D721Med (cell line): ENCODE measurements around the gene FOXJ2.
A peak's percentile ranks its signal among the peaks of the same experiment; 100 is the strongest.
"Not testable (repeated sequence)": the region's sequence is repeated elsewhere in the genome, so short reads cannot be mapped to it uniquely, and the experiment has no call there.

Experiments used
- DNase-seq: peaks from one replicate; pipeline ENCODE4 v3.0.0; 2011; ENCODE audit warnings: low spot score; ENCODE audit not compliant: insufficient read length
- FAIRE-seq: peaks from 2 replicates; lab custom pipeline; 2011; peaks lifted over from hg19 to GRCh38; lab: Jason Lieb, UNC
- TF ChIP-seq, protein P1 (sequence below): IDR thresholded peaks from 2 replicates; pipeline ENCODE4 v1.5.1; 2012; ENCODE audit warnings: mild to moderate bottlenecking, control low read depth; ENCODE audit not compliant: insufficient read depth; ENCODE audit errors: missing control alignments

FOXJ2 gene

DNA sequence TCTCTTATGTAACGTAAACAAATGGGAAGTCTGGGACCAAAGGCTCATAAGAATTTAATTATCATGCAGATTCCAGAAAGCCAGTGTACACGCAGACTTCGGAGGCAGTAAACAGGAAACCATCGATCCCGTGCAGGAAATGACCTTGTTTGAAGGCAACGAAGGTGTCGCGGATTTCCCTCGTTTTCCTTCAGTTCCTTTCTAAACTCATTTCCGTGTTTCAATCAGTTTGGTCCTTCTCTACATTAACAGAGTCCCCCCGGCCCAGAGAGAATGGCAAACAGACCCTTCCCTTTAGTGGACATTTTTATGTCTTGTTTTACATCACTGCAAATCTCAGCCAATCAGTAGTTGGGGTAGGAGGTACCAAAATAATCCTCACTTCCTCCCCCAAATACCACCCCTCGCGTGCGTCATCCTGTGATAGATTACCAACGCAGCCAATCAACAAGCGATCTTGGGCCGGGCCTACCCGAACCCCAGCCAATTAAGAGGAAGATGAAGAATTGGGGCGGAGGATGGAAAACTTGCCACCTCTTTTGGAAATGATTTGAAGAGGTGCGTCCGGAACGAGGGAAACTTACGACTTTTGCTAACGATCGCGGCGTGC, 6.1 kb upstream of the FOXJ2 start:
- FAIRE-seq (peak; percentile 81), DNase-seq (peak; percentile 57)
- TF ChIP-seq, protein P1, sequence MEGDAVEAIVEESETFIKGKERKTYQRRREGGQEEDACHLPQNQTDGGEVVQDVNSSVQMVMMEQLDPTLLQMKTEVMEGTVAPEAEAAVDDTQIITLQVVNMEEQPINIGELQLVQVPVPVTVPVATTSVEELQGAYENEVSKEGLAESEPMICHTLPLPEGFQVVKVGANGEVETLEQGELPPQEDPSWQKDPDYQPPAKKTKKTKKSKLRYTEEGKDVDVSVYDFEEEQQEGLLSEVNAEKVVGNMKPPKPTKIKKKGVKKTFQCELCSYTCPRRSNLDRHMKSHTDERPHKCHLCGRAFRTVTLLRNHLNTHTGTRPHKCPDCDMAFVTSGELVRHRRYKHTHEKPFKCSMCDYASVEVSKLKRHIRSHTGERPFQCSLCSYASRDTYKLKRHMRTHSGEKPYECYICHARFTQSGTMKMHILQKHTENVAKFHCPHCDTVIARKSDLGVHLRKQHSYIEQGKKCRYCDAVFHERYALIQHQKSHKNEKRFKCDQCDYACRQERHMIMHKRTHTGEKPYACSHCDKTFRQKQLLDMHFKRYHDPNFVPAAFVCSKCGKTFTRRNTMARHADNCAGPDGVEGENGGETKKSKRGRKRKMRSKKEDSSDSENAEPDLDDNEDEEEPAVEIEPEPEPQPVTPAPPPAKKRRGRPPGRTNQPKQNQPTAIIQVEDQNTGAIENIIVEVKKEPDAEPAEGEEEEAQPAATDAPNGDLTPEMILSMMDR: no peak

- DNase-seq (no peak), FAIRE-seq (no peak)
- TF ChIP-seq, protein P1: no peak
Observed at GRCh38 chr12:8027856-8028255, 4.7 kb upstream of the FOXJ2 start.

GRCh38 chr12:8028267-8028666, 4.2 kb upstream of the FOXJ2 start:
- FAIRE-seq (no peak), DNase-seq (no peak)
- TF ChIP-seq, protein P1: no peak

GRCh38 chr12:8030189-8030588, 2.3 kb upstream of the FOXJ2 start:
- TF ChIP-seq, protein P1: no peak
- FAIRE-seq (no peak), DNase-seq (no peak)

DNA sequence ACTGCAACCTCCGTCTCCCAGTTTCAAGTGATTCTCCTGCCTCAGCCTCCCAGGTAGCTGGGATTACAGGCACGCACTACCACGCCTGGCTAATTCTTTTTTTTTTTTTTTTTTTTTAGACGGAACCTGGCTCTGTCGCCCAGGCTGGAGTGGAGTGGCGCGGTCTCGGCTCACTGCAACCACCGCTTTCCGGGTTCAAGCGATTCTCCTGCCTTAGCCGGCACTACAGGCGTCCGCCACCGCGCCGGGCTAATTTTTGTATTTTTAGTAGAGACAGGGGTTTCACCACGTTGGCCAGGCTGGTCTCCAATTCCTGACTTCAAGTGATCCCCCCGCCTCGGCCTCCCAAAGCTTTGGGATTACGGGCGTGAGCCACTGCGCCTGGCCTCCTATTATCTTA, 1.5 kb upstream of the FOXJ2 start:
- not testable (repeated sequence) for FAIRE-seq, DNase-seq

- TF ChIP-seq, protein P1: no peak
- no peak for DNase-seq
Observed at GRCh38 chr12:8031872-8032241, 659 bp upstream of the FOXJ2 start.

GRCh38 chr12:8033153-8034044, 883 bp downstream of the FOXJ2 start:
- peak; percentile 60 for DNase-seq
- TF ChIP-seq, protein P1: no peak

More at GRCh38 chr12:8031872-8032241, 659 bp upstream of the FOXJ2 start:
- FAIRE-seq: no peak

More at GRCh38 chr12:8033153-8034044, 883 bp downstream of the FOXJ2 start:
- no peak for FAIRE-seq
